Stimulated activated naive B cell treated with anti-CD40 and anti-IgM and Interleukin-4, amounts not matched to agents 10 μg/mL and 1 μg/mL and 100 μg/mL, for 72 hours (primary cell): ENCODE data around the gene OLFML3.
A peak's percentile ranks its signal among the peaks of the same experiment; 100 is the strongest.
"Not testable (repeated sequence)": the region's sequence is repeated elsewhere in the genome, so short reads cannot be mapped to it uniquely, and the experiment has no call there.

Source experiments
- ATAC-seq, 2 donors: fragments of 150-1000 bp; cut with Tn5 transposase; replicated peaks; 2 replicates each; pipeline ENCODE4 v1.10.0; 2021; ENCODE audit warnings: moderate library complexity in 1 of 2
- DNase-seq: peaks from one replicate; pipeline ENCODE4 v3.0.0; 2021
- H3K27ac Mint-ChIP-seq: one replicate; pipeline ENCODE4 v1.8.0; 2022; ENCODE audit warnings: mild to moderate bottlenecking, mixed read lengths
- H3K27me3 Mint-ChIP-seq, 2 donors: one replicate each; pipeline ENCODE4 v1.8.0; 2022; ENCODE audit warnings: mixed read lengths in 2 of 2
- H3K36me3 Mint-ChIP-seq, 2 donors: one replicate each; pipeline ENCODE4 v1.8.0; 2022; ENCODE audit warnings: mixed read lengths in 2 of 2, mild to moderate bottlenecking in 1 of 2
- H3K4me1 Mint-ChIP-seq, 2 donors: one replicate each; pipeline ENCODE4 v1.8.0; 2022; ENCODE audit warnings: mixed read lengths in 2 of 2, mild to moderate bottlenecking in 1 of 2
- H3K4me3 Mint-ChIP-seq, 2 donors: one replicate each; pipeline ENCODE4 v1.8.0; 2022; ENCODE audit warnings: mild to moderate bottlenecking in 2 of 2, mixed read lengths in 2 of 2, moderate library complexity in 1 of 2
- H3K9me3 Mint-ChIP-seq, 2 donors: one replicate each; pipeline ENCODE4 v1.8.0; 2022; ENCODE audit warnings: mixed read lengths in 2 of 2, mild to moderate bottlenecking in 1 of 2

The OLFML3 gene

DNA sequence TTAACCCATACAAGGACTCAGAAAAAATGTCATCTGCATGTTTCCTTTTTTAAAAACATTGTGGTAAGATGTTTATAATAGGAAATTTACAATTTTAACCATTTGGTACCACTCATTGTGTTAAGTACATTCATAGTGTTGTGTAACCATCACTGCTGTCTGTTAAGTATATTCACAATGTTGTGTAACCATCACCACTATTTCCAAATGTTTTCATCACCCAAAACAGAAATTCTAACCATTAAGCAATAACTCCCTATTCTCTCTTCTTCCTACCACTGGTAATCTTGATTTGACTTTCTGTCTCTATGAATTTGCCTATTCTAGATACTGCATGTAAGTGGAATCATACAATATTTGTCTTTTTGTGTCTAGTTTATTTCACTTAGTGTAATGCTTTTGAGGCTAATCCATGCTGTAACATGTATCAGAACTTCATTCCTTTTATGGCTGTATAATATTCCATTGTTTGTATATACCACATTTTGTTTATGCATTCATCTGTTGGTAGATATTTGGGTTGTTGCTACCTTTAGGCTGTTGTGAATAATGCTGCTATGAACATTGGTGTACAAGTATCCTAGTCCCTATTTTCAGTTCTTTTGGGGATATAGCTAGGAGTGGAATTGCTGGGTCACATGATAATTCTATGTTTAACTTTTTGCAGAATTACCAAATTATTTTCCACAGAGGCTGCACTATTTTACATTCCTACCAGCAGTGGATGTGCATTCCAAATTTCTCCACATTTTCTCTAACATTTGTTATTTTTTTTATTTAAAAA lies 36.1 kb upstream of the OLFML3 start:
- Mint-ChIP-seq H3K4me1 (peaks cover 34 to 56% of the 10 kb centered on the region in 2 donors), H3K4me3 (no peak overlapping the region), H3K27ac (no peak overlapping the region), H3K9me3 (no peaks in the 10 kb centered on the region), H3K27me3 (no peaks in the 10 kb centered on the region), H3K36me3 (peaks cover 33 to 36% of the 10 kb centered on the region in 2 donors)
- ATAC-seq (no peak), DNase-seq (no peak)

DNA sequence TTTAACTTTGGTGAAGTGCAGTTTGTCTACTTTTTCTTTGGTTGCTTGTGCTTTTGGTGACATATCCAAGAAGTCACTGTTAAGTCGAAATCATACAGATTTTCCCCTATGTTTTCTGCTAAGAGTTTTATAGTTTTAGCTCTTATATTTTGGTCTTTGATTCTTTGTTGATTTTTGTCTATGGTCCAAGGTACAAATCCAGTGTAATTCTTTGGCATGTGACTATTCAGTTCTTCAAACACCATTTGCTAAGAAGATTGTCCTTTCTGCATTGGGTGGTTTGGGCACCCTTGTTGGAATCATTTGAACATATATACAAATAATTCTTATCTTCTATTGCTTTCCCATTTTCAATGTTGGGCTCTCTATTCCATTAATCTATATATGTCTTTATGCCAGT lies 33.9 kb upstream of the OLFML3 start:
- Mint-ChIP-seq H3K27ac (no peak overlapping the region), H3K4me3 (no peak overlapping the region), H3K36me3 (peaks cover 35 to 39% of the 10 kb centered on the region in 2 donors), H3K27me3 (no peaks in the 10 kb centered on the region), H3K9me3 (no peaks in the 10 kb centered on the region), H3K4me1 (peaks cover 22 to 36% of the 10 kb centered on the region in 2 donors)
- no peak for ATAC-seq
- DNase-seq, result no peak

DNA sequence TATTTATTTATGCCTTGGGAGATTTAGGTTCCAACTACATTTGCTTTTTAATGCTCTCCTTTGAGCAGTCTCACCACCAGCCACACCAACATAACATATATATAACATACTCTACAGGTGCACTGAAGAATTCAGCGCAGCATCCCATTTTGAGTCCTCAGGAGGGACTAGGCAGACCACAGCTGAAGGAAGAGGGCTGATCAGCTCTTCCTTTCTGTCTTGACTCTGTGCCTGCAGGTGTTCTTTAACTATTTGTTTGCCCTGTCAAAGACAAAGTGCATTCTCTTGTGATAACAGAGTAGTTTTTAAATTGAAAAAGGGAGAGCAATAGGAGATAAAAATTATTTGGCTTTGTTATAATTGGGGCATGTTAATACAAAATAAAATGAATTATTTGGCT lies 33.2 kb upstream of the OLFML3 start:
- H3K4me1 Mint-ChIP-seq, result peaks cover 14 to 28% of the 10 kb centered on the region in 2 donors
- ATAC-seq, result no peak
- peaks cover 29 to 32% of the 10 kb centered on the region in 2 donors for H3K36me3 Mint-ChIP-seq
- H3K9me3 Mint-ChIP-seq, result no peaks in the 10 kb centered on the region
- H3K4me3 Mint-ChIP-seq, result no peak overlapping the region
- DNase-seq, result no peak
- no peaks in the 10 kb centered on the region for H3K27me3 Mint-ChIP-seq
- H3K27ac Mint-ChIP-seq, result no peak overlapping the region

DNA sequence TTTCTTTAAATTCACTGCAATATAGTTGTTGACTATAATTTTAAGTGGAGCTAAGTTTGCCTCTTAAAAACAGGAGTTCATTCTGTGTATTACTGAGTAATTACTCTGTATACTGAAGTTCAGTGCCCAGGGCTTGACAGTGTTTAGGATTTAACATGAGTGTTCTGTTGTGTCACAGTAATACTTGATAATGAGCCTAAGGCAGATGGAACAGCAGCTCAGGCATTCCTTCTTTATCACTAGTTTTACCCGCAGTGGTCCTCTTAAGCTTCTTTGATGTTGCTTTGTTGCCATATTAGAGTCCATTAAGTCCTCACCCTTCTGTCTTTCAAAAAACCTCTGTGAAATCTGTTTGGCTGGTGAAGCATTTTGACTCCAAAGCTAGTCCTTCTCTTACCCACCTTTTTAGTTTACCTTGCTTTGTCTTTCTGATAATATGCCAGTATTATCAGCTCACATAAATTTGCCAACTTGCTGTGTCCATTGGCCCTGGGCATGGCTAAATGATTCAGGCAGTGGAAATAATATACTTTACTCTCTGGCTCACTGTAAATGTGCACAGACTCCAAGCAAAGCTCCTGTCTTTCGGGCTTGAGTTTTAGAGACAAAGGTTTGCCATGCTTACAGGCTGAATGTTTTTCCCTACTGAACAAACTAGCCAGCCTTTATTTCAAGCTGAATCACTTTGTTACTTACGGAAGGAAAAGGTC lies 32.4 kb upstream of the OLFML3 start:
- Mint-ChIP-seq H3K4me1 (peaks cover 13 to 33% of the 10 kb centered on the region in 2 donors), H3K27me3 (no peaks in the 10 kb centered on the region), H3K4me3 (no peak overlapping the region), H3K36me3 (peaks cover 30 to 31% of the 10 kb centered on the region in 2 donors), H3K27ac (peak overlapping the region; percentile 56), H3K9me3 (no peaks in the 10 kb centered on the region)
- ATAC-seq (no peak), DNase-seq (no peak)

DNA sequence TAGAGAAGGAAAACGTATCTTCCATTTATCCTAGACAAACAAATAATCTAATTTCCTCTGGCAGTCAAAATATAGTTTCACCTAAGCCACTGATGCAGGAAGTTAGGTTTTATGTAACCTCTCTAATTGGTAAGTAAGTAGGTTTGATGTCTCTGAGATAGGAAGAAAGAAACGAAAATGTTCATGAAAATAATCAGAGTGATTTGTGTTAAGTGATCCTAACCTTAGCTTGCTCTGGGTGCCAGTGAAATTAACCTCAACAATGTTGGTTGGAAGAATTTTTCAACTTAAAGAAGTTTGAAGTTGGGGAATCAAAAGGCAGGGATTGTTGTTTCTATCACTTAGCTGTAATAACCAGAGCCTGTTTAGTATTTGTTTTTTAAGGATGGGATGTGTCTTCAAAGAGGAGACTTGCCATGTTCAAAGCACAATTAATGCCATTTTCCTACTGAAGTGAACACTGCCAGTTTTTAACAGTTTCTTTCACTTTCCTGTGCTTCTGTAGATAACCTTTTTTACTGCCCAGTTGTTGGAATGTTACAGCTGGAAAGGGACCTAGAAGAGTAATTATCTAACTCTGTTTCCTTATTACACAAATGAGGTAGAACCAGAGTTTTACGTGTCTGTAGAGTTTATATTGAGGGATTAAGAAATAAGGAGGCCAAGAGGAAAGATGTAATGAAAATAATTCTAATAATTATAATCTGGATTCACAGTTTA lies 31.7 kb upstream of the OLFML3 start:
- ATAC-seq, result no peak
- Mint-ChIP-seq H3K27me3 (no peaks in the 10 kb centered on the region), H3K9me3 (no peaks in the 10 kb centered on the region), H3K36me3 (peaks cover 27 to 31% of the 10 kb centered on the region in 2 donors), H3K4me1 (peaks cover 13 to 29% of the 10 kb centered on the region in 2 donors), H3K4me3 (no peak overlapping the region), H3K27ac (peak overlapping the region; percentile 56)
- no peak for DNase-seq

DNA sequence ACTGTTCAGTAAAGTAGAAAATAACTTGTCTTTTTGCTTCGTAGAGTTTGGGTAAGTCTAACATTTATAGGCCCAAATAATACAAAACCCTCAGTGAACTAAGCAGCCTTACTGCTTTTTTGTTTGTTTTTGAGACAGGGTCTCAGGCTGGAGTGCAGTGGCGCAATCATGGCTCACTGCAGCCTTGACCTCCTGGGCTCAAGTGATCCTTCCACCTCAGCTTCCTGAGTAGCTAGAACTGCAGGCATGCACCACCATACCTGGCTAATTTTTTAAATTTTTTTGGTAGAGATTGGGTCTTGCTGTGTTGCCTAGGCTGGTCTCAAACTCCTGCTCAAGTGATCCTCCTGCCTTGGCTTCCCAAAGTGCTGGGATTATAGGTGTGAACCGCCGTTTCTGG lies 31.1 kb upstream of the OLFML3 start:
- Mint-ChIP-seq H3K4me1 (peaks cover 13 to 29% of the 10 kb centered on the region in 2 donors), H3K36me3 (peaks cover 25 to 29% of the 10 kb centered on the region in 2 donors)
- H3K27me3 Mint-ChIP-seq, H3K4me3 Mint-ChIP-seq, H3K9me3 Mint-ChIP-seq, ATAC-seq, H3K27ac Mint-ChIP-seq, DNase-seq: not testable (repeated sequence)

DNA sequence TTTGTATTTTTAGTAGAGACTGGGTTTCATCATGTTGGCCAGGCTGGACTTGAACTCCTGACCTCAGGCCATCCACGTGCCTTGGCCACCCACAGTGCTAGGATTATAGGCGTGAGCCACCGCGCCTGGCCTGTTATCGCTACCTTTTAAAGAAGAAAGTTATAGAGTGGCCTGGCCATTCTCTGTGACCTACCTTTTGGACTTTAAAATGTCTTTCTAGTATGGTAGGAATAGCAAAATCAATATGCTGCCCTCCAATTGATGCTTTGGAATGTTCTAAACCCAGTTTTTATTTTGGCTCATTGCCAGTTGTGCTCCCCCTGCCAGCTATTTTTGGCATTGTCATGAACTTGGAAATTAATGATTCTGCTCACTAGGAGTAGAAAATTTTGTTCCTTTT lies 30.3 kb upstream of the OLFML3 start:
- Mint-ChIP-seq H3K9me3 (no peaks in the 10 kb centered on the region), H3K4me3 (no peak overlapping the region), H3K4me1 (peaks cover 11 to 29% of the 10 kb centered on the region in 2 donors), H3K27ac (no peak overlapping the region), H3K36me3 (peaks cover 27 to 31% of the 10 kb centered on the region in 2 donors), H3K27me3 (no peaks in the 10 kb centered on the region)
- ATAC-seq (no peak), DNase-seq (no peak)

DNA sequence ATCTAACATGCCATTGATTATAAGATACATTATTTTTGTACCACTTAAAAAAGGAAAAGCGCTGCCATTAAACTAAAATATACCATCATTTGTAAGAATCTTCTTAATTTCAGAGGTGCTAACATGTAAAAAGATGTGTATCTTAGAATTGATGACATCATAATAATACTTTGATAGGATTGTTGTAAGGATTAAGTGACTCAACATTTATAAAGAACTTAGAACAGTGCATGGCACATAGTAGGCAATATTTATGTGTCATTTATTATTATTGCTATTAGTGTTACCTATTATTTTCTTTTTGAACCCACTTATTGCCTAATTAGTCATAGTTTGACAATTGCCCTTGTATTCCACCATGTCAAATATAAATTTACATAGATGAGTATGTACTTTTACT lies 28.4 kb upstream of the OLFML3 start:
- Mint-ChIP-seq H3K36me3 (peaks cover 25 to 28% of the 10 kb centered on the region in 2 donors), H3K27me3 (no peaks in the 10 kb centered on the region), H3K27ac (no peak overlapping the region), H3K4me3 (no peak overlapping the region), H3K9me3 (no peaks in the 10 kb centered on the region), H3K4me1 (peaks cover 11 to 27% of the 10 kb centered on the region in 2 donors)
- no peak for ATAC-seq
- no peak for DNase-seq

DNA sequence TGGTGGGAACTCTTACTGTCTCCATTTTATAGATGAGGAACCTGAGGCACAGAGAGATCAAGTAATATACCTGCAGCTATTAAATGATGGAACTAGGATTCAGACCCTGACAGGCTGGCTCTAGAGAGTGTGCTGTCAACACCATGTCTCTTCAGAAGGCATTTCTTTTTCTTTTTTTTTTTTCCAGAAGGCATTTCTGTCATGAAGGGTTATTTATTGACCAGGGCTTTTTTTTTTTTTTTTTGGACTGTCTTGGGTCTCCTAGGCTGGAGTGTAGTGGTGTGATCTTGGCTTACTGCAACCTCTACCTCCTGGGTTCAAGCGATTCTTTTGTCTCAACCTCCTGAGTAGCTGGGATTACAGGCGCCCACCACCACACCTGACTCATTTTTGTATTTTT lies 27.6 kb upstream of the OLFML3 start:
- Mint-ChIP-seq H3K27me3 (no peaks in the 10 kb centered on the region), H3K27ac (no peak overlapping the region), H3K9me3 (no peaks in the 10 kb centered on the region), H3K4me1 (peaks cover 8 to 19% of the 10 kb centered on the region in 2 donors), H3K36me3 (peaks cover 25 to 29% of the 10 kb centered on the region in 2 donors), H3K4me3 (no peak overlapping the region)
- DNase-seq, result no peak
- no peak for ATAC-seq

DNA sequence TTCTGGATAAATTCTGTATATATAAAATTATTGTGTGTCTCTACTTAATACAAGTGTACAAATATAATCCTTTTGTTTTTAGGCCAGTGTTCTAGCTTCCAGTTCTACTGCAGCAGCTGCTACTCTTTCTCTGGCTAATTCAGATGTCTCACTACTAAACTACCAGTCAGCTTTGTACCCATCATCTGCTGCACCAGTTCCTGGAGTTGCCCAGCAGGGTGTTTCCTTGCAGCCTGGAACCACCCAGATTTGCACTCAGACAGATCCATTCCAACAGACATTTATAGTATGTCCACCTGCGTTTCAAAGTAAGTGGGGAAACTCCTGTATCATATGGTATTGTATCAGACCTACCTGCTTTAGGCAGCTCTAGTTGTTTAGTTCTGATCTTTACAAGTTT lies 21.3 kb upstream of the OLFML3 start:
- ATAC-seq (no peak), DNase-seq (no peak)
- Mint-ChIP-seq H3K27ac (no peak overlapping the region), H3K36me3 (peaks cover 29 to 41% of the 10 kb centered on the region in 2 donors), H3K4me1 (no peaks in the 10 kb centered on the region), H3K9me3 (no peaks in the 10 kb centered on the region), H3K4me3 (no peak overlapping the region), H3K27me3 (no peaks in the 10 kb centered on the region)

DNA sequence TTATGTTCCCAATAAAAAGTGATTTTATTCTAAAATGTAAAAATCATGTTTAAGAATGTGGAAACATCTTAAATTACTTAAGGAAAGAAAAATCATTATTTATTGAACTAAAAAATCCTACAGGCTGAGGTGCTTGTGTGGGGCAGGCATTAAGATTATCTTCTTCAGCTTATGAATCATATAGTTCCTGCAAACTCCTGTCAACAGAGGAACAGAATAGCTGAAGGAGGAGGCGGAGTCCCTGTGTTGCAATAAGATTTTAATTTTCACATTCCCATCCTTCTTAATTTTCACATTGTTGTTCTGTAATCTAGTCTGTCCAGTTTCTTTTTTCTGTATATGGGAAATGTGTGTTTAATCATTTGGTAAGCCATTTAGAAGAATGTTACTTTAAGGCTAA lies 20.6 kb upstream of the OLFML3 start:
- ATAC-seq, result no peak
- H3K27me3 Mint-ChIP-seq, result no peaks in the 10 kb centered on the region

DNA sequence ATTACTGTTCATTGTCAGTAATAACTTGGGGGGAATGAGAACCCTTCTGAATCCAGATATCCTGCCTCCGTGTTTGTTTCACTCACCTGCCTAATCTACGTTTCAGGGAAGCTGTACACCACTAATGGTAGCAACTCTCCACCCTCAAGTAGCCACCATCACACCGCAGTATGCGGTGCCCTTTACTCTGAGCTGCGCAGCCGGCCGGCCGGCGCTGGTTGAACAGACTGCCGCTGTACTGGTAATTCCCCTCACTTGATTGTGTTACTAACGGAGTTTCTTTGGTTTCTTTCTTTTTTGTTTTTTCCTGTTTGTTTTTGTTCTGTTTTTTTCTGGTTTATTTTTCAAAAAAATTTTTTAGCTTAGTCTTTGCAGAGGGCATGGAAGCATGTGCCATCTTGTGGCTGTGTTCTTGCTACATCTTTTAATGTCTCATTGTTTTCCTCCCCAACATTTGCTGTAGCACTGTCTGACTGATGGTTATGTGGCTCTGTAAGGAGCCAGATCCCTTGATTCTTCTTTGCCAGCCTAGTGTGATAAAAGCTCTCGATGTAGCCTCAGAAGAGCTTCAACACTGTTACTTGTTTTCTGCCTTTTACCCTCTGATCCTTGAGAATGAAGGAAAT lies 15.9 kb upstream of the OLFML3 start:
- H3K4me3 Mint-ChIP-seq, result no peak overlapping the region
- no peaks in the 10 kb centered on the region for H3K27me3 Mint-ChIP-seq
- ATAC-seq, result no peak
- DNase-seq, result no peak
- no peaks in the 10 kb centered on the region for H3K9me3 Mint-ChIP-seq
- peaks cover 43 to 53% of the 10 kb centered on the region in 2 donors for H3K36me3 Mint-ChIP-seq
- H3K4me1 Mint-ChIP-seq, result no peaks in the 10 kb centered on the region
- H3K27ac Mint-ChIP-seq, result no peak overlapping the region

More for the DNA sequence above, 20.6 kb upstream of the OLFML3 start:
- no peaks in the 10 kb centered on the region for H3K4me1 Mint-ChIP-seq
- DNase-seq, result no peak
- peaks cover 33 to 46% of the 10 kb centered on the region in 2 donors for H3K36me3 Mint-ChIP-seq
- no peak overlapping the region for H3K27ac Mint-ChIP-seq
- H3K9me3 Mint-ChIP-seq, result no peaks in the 10 kb centered on the region
- H3K4me3 Mint-ChIP-seq, result no peak overlapping the region

DNA sequence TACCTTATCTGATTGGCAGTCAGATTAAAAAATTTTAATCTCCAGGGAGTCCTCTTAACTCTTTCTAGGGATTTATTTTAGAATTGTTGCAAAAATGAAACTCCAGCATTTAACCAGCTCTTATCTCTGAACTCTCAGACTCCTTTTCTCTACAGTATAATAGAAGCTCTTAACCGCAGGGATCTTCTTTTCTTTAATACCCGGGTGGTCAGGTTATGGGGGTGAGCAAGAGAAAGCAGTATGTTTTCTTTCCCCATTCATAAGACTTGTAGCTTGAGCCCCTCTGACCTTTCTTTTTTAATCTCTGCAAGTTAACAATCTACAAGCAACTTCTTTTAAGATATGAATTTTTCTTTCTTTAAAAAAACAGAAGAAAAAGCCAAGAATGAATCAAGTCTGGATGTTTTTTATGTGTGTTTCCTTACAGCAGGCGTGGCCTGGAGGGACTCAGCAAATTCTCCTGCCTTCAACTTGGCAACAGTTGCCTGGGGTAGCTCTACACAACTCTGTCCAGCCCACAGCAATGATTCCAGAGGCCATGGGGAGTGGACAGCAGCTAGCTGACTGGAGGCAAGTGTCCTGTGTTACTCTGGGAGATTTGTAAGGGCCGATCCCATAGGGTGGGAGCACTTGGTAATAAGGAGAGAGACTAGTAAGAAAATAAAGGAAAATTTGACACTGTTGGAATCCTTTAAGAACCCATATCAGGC lies 13.4 kb upstream of the OLFML3 start:
- H3K4me3 Mint-ChIP-seq, result no peak overlapping the region
- no peak overlapping the region for H3K27ac Mint-ChIP-seq
- no peak for DNase-seq
- H3K4me1 Mint-ChIP-seq, result no peaks in the 10 kb centered on the region
- no peaks in the 10 kb centered on the region for H3K27me3 Mint-ChIP-seq
- H3K9me3 Mint-ChIP-seq, result no peaks in the 10 kb centered on the region
- peaks cover 55 to 70% of the 10 kb centered on the region in 2 donors for H3K36me3 Mint-ChIP-seq
- ATAC-seq, result no peak

DNA sequence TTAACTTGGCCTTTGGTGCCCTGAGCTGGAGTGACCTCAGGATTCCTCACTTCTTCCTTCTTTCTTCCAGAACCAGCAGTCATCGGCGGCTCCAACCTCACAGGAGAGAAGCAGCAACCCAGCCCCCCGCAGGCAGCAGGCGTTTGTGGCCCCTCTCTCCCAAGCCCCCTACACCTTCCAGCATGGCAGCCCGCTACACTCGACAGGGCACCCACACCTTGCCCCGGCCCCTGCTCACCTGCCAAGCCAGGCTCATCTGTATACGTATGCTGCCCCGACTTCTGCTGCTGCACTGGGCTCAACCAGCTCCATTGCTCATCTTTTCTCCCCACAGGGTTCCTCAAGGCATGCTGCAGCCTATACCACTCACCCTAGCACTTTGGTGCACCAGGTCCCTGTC lies 6.3 kb upstream of the OLFML3 start:
- no peaks in the 10 kb centered on the region for H3K27me3 Mint-ChIP-seq
- ATAC-seq (no peak), DNase-seq (no peak)
- no peak overlapping the region for H3K4me3 Mint-ChIP-seq
- H3K36me3 Mint-ChIP-seq, result peaks cover 37 to 53% of the 10 kb centered on the region in 2 donors
- H3K27ac Mint-ChIP-seq, result no peak overlapping the region
- H3K4me1 Mint-ChIP-seq, result peaks cover 0 to 6% of the 10 kb centered on the region in 2 donors
- H3K9me3 Mint-ChIP-seq, result no peaks in the 10 kb centered on the region
